HepG2 (cell line): ENCODE measurements around the gene ZFPL1. TPM values are rescaled to one million over a fixed set of nuclear protein-coding genes. Genes with fewer than 3 reads are reported as not detected.

Source experiments
- FIP1L1 ChIP-seq: fragments of 200-400 bp; formaldehyde crosslinking; IDR thresholded peaks from 2 replicates; pipeline ENCODE4 v1.6.1; 2018; ENCODE audit warnings: low read depth, mild to moderate bottlenecking, low read length, moderate library complexity, borderline replicate concordance; ENCODE audit not compliant: insufficient read depth
- FOXA3 ChIP-seq: IDR thresholded peaks from 2 replicates; pipeline ENCODE4 v1.6.1; 2016; ENCODE audit warnings: missing genetic modification reagents, missing compliant biosample characterization
- GLI4 ChIP-seq: sonication (generic); formaldehyde crosslinking; IDR thresholded peaks from 2 replicates; pipeline ENCODE4 v1.5.1; 2020; ENCODE audit warnings: missing genetic modification reagents, mild to moderate bottlenecking, moderate library complexity, borderline replicate concordance
- KLF16 ChIP-seq, 2 experiments: sonication (generic) in 1 of 2; formaldehyde crosslinking in 1 of 2; IDR thresholded peaks; 2 replicates each; pipeline versions ENCODE4 v1.6.1 to v1.8.0; 2016 to 2023; ENCODE audit warnings: missing genetic modification reagents in 2 of 2, missing compliant biosample characterization in 1 of 2
- SCMH1 ChIP-seq: sonication (generic); formaldehyde crosslinking; IDR thresholded peaks from 2 replicates; pipeline ENCODE4 v1.9.0; 2021; ENCODE audit warnings: missing genetic modification reagents, mild to moderate bottlenecking, borderline replicate concordance
- SMAD1 ChIP-seq: sonication (generic); formaldehyde crosslinking; IDR thresholded peaks from 2 replicates; pipeline ENCODE4 v1.4.0; 2020; ENCODE audit warnings: missing genetic modification reagents, low read depth, mild to moderate bottlenecking, borderline replicate concordance
- ZFP36 ChIP-seq: fragments of 150-350 bp; IDR thresholded peaks from 2 replicates; pipeline ENCODE4 v1.6.1; 2018; ENCODE audit warnings: borderline replicate concordance, low read length, low read depth; ENCODE audit not compliant: partially characterized antibody
- ZNF543 ChIP-seq: sonication (generic); formaldehyde crosslinking; IDR thresholded peaks from 2 replicates; pipeline ENCODE4 v1.4.0; 2020; ENCODE audit warnings: mild to moderate bottlenecking, missing genetic modification reagents
- ZNF724P ChIP-seq: sonication (generic); formaldehyde crosslinking; IDR thresholded peaks from 2 replicates; pipeline ENCODE4 v1.8.0; 2022; ENCODE audit warnings: missing genetic modification reagents, borderline replicate concordance
- polyA plus RNA-seq, 8 experiments: library from polyadenylated mRNA; depleted of rRNA in 3 of 8; stranded (reverse) in 7 of 8; unstranded in 1 of 8; fragments of >200 nt; fragmentation: Illumina TruSeq in 4 of 8; extraction: Trizol in 4 of 8; gene quantifications; 2 replicates each; pipeline versions ENCODE4 v1.2.1 to v1.2.3, GENCODE V29; 2011 to 2016; ENCODE audit warnings: low read depth in 4 of 8, missing spikeins in 1 of 8, mixed read lengths in 1 of 8; ENCODE audit not compliant: insufficient read depth in 1 of 8
- total RNA-seq, 5 experiments: library from RNA; depleted of rRNA; stranded (reverse); fragments of >200 nt; fragmentation: Illumina TruSeq; extraction: Trizol; gene quantifications; 2 replicates each; pipeline ENCODE4 v1.2.3, GENCODE V29; 2016; ENCODE audit warnings: low read depth in 1 of 5
- TF ChIP-seq, protein P1 (sequence below): IDR thresholded peaks from 2 replicates; pipeline ENCODE4 v1.6.1; 2016; ENCODE audit warnings: low read depth, missing genetic modification reagents, missing compliant biosample characterization
- TF ChIP-seq, protein P2 (sequence below): sonication (generic); formaldehyde crosslinking; IDR thresholded peaks from 2 replicates; pipeline ENCODE4 v1.8.1; 2023; ENCODE audit warnings: mild to moderate bottlenecking, inconsistent platforms, moderate library complexity, missing genetic modification reagents, borderline replicate concordance
- TF ChIP-seq, protein P3 (sequence below): sonication (generic); formaldehyde crosslinking; IDR thresholded peaks from 2 replicates; pipeline ENCODE4 v1.4.0; 2020; ENCODE audit warnings: missing genetic modification reagents
- TF ChIP-seq, protein P4 (sequence below), 2 experiments: fragments of 450-650 bp in 1 of 2; sonication (generic) in 1 of 2; formaldehyde crosslinking; IDR thresholded peaks; 2 replicates each; pipeline versions ENCODE4 v1.5.0 to v1.8.0; 2020 to 2022; ENCODE audit warnings: mild to moderate bottlenecking in 1 of 2, missing genetic modification reagents in 1 of 2
- TF ChIP-seq, protein P5 (sequence below): sonication (generic); formaldehyde crosslinking; IDR thresholded peaks from 2 replicates; pipeline ENCODE4 v1.8.0; 2022; ENCODE audit warnings: mild to moderate bottlenecking, missing genetic modification reagents; ENCODE audit not compliant: insufficient replicate concordance

ZFPL1 gene
- total and polyA plus RNA-seq, 2 of the 13 experiments (the other 11 are each of a cell fraction or from before 2014, with no cell fraction given): 32.2 to 56.0 TPM

DNA sequence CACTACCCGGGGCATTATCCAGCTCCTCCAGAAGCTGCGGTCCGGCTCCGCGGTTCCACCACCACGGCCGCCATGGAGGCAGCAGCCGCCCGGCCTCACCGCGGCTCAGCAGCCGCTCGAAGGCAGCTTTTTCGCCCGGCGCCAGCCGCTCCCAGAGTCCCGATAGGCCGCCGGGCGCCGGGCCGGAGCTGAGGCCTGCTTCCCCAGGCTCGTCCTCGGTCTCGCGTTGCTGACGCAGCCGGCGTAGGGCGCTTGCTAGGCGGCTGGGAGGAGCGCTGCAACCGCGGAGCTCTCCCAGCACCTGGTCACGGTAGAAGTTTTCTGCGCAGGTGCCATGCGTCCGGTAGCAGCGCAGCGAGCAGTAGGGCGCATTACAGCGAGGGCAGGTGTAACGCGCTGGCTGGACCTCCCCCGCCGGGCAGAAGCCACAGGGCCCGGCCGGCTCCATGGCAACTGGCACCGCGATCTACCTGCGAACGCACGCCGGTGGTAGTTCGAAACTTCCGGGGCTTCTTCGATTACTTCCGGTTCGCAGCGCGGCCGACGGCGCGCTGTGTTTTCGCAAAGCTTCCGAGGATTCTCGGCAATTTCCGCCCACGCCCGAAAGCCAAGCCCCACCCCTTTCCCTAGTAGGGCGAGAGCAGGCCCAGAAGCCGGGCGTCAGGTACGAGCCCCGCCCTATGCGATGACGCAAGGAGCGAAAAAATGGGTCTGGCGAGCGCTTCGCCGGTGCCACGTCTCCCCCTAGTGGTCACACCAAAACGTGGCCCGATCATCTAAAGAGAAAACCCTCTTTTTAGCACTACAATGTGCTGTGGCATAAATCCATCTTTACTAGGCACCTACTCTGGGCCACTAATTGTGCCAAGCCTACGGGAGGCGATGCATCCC, 33.4 kb downstream of the ZFPL1 start, which contains the start of gene ZNHIT2 (continued):
- TF ChIP-seq, protein P1, sequence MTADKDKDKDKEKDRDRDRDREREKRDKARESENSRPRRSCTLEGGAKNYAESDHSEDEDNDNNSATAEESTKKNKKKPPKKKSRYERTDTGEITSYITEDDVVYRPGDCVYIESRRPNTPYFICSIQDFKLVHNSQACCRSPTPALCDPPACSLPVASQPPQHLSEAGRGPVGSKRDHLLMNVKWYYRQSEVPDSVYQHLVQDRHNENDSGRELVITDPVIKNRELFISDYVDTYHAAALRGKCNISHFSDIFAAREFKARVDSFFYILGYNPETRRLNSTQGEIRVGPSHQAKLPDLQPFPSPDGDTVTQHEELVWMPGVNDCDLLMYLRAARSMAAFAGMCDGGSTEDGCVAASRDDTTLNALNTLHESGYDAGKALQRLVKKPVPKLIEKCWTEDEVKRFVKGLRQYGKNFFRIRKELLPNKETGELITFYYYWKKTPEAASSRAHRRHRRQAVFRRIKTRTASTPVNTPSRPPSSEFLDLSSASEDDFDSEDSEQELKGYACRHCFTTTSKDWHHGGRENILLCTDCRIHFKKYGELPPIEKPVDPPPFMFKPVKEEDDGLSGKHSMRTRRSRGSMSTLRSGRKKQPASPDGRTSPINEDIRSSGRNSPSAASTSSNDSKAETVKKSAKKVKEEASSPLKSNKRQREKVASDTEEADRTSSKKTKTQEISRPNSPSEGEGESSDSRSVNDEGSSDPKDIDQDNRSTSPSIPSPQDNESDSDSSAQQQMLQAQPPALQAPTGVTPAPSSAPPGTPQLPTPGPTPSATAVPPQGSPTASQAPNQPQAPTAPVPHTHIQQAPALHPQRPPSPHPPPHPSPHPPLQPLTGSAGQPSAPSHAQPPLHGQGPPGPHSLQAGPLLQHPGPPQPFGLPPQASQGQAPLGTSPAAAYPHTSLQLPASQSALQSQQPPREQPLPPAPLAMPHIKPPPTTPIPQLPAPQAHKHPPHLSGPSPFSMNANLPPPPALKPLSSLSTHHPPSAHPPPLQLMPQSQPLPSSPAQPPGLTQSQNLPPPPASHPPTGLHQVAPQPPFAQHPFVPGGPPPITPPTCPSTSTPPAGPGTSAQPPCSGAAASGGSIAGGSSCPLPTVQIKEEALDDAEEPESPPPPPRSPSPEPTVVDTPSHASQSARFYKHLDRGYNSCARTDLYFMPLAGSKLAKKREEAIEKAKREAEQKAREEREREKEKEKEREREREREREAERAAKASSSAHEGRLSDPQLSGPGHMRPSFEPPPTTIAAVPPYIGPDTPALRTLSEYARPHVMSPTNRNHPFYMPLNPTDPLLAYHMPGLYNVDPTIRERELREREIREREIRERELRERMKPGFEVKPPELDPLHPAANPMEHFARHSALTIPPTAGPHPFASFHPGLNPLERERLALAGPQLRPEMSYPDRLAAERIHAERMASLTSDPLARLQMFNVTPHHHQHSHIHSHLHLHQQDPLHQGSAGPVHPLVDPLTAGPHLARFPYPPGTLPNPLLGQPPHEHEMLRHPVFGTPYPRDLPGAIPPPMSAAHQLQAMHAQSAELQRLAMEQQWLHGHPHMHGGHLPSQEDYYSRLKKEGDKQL (CRISPR knock-in tag): no peak
- TF ChIP-seq, protein P2, sequence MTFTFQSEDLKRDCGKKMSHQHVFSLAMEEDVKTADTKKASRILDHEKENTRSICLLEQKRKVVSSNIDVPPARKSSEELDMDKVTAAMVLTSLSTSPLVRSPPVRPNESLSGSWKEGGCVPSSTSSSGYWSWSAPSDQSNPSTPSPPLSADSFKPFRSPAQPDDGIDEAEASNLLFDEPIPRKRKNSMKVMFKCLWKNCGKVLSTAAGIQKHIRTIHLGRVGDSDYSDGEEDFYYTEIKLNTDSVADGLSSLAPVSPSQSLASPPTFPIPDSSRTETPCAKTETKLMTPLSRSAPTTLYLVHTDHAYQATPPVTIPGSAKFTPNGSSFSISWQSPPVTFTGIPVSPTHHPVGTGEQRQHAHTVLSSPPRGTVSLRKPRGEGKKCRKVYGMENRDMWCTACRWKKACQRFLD (CRISPR knock-in tag): peak; percentile 42; the same call in 1 of the 2 replicates
- TF ChIP-seq, protein P3, sequence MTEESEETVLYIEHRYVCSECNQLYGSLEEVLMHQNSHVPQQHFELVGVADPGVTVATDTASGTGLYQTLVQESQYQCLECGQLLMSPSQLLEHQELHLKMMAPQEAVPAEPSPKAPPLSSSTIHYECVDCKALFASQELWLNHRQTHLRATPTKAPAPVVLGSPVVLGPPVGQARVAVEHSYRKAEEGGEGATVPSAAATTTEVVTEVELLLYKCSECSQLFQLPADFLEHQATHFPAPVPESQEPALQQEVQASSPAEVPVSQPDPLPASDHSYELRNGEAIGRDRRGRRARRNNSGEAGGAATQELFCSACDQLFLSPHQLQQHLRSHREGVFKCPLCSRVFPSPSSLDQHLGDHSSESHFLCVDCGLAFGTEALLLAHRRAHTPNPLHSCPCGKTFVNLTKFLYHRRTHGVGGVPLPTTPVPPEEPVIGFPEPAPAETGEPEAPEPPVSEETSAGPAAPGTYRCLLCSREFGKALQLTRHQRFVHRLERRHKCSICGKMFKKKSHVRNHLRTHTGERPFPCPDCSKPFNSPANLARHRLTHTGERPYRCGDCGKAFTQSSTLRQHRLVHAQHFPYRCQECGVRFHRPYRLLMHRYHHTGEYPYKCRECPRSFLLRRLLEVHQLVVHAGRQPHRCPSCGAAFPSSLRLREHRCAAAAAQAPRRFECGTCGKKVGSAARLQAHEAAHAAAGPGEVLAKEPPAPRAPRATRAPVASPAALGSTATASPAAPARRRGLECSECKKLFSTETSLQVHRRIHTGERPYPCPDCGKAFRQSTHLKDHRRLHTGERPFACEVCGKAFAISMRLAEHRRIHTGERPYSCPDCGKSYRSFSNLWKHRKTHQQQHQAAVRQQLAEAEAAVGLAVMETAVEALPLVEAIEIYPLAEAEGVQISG (CRISPR knock-in tag): peak; percentile 83
- TF ChIP-seq ZFP36 (no peak), ZNF724P (CRISPR knock-in tag) (no peak; the same call in none of the 2 replicates), KLF16 (CRISPR knock-in tag; IDR thresholded peaks at IDR 0.05) (peak in 1 of 2 experiments; percentile 72; a peak in 2 of 4 replicates), FIP1L1 (0 out of 2 replicates have a peak, but pooled peaks have one; percentile 22), SMAD1 (CRISPR knock-in tag) (no peak), FOXA3 (CRISPR knock-in tag) (peak; percentile 30; the same call in 1 of the 2 replicates), SCMH1 (no peak), ZNF543 (CRISPR knock-in tag) (peak; percentile 77; the same call in 1 of the 2 replicates), GLI4 (CRISPR knock-in tag) (no peak)
- TF ChIP-seq, protein P4, sequence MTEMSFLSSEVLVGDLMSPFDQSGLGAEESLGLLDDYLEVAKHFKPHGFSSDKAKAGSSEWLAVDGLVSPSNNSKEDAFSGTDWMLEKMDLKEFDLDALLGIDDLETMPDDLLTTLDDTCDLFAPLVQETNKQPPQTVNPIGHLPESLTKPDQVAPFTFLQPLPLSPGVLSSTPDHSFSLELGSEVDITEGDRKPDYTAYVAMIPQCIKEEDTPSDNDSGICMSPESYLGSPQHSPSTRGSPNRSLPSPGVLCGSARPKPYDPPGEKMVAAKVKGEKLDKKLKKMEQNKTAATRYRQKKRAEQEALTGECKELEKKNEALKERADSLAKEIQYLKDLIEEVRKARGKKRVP (CRISPR knock-in tag; IDR thresholded peaks at IDR 0.05): peak in 1 of 2 experiments; percentile 90; a peak in 2 of 4 replicates
- TF ChIP-seq, protein P5, sequence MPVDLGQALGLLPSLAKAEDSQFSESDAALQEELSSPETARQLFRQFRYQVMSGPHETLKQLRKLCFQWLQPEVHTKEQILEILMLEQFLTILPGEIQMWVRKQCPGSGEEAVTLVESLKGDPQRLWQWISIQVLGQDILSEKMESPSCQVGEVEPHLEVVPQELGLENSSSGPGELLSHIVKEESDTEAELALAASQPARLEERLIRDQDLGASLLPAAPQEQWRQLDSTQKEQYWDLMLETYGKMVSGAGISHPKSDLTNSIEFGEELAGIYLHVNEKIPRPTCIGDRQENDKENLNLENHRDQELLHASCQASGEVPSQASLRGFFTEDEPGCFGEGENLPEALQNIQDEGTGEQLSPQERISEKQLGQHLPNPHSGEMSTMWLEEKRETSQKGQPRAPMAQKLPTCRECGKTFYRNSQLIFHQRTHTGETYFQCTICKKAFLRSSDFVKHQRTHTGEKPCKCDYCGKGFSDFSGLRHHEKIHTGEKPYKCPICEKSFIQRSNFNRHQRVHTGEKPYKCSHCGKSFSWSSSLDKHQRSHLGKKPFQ (CRISPR knock-in tag): no peak
